Stimulated activated CD8-positive, alpha-beta memory T cell treated with anti-CD3 and anti-CD28 coated beads, Interleukin-4, amount 100 ng/mL, for 4 hours (primary cell): ENCODE data around the gene ZMIZ1.

ENCODE experiments used
- DNase-seq, 2 donors: peaks; one replicate each; pipeline ENCODE4 v3.0.0-alpha.2; 2020; ENCODE audit warnings: low read depth in 2 of 2, low spot score in 1 of 2

The ZMIZ1 gene

DNA sequence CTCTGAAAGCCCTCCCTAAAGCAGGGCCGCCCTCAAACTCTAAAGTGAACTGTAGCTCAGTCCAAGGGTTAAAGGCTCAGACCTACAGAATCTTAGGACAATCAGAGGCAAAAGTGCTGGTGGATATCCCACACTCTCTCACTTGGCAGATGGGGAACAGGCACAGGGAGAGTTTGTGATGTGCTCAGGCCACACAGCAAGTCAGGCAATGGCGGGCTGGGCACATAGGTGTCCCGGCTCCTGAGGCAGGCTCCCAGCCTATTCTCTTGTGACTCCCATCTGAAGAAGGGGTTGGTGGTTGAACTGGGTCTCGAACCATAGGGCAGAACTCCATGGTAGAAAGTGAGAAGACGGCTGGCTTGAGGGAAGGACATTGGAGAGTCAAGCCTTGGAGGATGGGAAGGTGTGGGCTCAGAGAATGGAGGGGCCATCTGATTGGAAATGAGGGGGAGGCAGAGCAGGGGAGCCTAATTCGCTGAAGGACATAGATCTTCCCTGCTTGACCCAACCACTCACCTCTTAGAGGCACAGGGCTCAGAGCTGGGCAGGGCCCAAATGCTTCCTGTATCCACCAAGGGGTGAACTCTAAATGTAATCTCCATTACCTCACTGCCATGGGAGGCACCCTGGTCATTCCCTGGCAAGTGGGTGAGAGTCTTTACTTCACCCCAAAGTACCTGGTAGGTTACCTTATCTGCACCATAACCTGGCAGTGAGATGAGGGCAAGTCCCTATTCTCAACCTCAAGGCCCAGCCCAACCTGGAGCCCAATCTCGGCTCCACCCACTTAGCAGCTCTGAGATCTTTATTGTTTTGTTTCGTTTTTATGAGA lies 4.9 kb upstream of the ZMIZ1 start:
- no peak for DNase-seq

DNA sequence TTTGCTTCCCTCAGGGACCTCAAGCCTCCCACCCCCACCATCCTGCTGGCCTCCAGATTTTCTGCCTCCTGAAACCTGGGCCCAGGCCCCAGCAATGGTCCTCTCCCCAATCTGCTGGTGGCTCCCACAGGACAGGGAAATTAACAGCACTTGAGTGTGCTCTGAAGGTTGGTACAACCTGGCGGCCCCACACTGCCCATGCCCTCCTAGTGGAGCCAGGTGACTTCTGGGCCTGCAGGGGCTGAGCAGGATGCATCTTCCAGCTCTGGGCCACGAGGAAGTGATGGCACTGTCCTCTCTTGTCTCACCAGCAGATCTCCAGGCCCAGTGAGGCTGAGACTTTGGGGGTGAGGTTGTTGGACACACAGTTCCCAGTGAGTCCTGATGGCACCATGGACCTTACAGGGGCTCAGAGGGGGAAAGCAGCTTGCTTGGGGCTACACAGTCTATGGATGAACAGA lies 3.6 kb upstream of the ZMIZ1 start:
- no peak for DNase-seq

DNA sequence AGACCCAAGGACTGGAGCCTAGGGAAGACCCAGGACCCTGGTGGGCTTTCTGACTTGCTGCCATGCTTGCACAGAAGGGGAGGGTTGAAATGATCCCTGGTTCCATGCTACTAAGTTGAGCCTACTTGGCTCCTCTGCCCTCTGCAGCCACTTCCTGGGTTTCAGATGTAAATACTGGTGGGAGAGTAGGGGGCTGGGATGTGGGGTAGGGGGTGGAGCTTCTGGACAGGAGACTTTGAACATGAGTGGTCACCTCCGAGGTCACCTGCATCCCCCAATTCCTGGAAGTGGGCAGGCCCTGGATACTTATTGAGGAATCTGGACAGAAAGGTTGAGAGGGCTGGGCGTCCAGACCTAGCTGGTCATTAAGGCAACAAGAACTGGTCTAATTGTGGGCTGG lies 2.9 kb upstream of the ZMIZ1 start:
- no peak for DNase-seq

DNA sequence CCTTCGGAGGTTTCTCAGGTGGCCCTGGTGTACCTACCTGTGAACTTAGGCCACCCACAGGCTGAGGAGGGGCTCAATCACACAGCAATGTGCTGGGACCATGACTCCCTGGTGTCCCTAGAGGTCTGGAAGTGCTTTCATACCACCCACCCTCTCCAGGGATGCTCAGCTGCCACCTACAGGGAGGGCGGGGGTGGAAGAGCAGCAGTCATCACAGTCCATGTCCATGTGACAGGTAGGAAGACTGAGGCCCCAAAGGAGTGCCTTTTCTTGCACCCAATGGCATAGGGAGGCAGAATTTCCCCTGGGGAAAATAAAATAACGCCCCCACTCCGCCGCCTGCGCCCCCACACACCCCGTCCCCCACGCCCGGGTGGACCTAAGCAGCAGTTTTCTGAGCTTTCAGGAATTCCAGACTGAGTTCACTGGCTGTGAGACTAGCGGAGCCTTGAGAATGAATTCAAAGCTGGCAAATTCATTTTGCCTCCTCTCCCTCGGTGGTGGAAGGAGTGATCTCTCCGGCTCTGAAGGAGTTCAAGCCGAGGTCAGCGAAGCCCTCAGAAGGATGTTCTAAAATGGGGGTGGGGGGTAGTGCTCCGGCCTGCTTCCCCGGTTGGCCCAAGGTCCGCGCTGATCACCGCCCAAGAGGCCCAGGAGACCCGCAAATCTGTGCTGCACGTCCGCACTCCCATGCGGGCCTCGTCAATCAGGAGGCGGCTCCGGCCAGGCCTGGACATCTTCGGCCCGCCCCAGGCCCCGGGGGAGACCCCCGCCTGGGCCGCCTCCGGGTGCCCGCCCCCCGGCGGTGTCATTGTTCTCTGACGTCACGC lies 2.1 kb upstream of the ZMIZ1 start:
- DNase-seq, result no peak

DNA sequence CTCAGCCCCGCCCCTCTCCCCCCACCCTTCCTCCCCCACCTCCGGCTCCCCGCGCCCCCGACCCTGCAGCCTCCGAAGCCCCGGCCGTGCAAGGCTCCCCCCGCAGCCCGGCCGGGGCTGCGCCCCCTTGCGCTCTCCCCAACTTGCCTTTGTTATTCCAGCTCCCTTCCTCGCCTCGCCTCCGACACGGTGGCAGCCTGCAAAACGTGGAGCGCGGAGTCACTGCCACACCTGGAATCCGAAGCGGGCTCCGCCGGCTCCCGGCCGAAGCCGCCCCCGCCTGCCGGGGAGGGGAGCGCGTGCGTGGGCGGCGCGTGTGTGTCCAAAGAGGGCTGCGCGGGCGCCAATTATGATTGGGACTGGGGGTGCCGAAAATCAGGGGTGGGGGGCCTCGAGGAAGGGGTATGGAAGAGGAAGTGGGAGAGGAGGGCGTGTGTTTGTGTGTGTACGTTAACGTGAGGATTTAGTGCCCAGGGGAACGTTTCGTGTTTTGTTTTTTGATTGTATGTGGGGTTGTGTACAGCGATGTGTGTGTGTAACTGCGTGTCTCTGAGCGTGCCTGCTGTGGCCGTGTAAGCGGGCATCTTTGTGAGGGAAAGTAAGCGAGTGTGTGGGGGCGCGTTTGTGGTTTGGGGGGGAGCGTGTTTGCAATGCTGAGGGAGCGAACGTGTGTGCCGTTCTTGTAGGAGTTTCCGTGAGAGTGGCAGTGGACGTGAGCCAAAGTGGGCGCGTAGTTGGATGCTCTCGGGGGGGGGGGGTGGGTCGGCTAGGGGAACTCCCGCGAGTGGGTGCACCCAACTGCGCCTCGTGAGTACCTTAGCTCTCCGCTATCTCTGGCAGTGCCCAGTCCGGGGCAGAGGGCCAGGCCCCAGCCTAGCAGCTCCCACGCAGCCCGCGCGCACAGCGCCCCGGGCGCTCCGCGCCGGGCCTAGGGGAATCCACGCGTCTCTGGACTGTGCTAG lies 1.2 kb upstream of the ZMIZ1 start:
- DNase-seq, result peak; percentile 66 to 71

DNA sequence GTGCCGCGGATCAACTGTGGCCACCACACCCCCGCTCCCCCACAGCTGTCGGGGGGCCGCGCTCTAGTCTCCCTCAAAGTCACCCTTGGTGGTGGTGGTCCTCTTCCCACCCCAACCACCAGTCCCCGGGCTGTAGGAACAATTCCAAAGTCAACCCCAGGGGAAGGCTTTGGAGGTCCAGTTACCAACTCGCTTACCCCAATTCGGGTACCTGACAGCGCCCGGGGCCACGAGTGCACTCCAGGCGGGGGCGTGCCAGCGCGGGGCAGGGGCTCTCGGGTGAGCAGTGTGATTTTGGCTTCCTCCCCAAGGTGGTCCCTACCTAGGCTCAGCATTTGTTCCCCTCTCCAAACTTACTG lies 584 bp upstream of the ZMIZ1 start:
- DNase-seq, result no peak

DNA sequence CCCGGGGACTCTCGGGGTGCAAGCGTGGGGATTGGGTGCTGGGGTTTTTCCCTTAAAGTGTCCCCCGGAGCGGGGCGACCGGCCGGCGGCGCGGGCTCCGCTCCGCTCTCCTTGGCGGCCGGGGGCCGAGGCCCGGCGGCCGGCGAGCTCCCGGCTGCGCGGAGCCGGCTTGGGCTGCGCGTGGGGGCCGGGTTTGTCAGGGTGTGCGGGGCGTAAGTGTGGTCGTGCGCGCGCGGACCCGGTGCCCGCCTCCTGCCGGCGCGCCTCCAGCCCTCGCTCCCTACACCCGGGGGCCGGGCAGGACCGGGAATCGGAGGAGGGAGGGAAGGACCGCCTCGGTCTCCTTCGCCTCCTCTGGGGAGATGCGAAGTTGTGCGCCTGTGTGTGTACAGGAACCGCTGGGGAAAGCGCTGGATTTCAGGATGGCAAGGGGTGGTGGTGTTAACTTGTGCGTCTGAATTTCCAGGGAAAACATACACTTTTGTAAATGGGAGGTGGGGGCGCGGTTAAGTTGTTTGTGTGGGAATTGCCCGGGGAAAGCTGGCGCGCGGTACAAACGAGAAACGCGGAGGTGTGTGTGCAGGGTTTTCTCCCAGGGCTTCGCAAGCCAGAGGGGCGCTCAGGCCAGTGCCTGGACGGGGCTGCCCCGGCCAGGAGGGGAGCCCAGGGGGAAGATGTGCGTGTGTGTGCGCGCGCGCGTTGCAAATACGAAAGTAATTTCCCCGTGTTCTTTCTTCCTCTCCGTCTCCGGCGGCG lies 737 bp downstream of the ZMIZ1 start:
- peak in 1 of 2 donors; percentile 37 for DNase-seq

DNA sequence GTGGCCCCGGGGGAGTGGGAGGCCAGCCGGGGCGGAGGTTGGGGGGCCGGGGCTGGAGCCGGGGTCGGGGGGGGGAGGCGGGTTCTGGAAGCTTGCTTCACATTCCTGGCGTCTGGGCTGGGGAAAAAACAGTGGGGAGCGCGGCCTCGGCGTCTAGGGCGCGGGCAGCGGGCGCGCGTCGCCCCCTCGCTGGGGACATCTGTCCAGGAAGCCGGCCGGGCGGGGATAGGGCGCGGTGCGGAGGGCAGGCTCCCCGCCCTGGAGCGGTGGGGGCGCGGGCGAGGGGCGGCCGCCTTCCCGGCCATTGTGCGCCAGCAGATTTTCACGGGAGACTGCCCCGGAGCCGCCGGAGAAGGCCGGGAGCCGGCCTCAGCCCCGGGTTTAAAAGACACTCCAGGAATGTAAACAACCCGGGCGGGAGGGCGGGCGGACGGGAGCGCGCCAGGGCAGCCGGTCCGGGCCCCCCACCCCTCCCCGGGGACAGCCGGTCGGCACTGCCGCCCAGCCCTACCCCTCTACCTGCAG lies 1.4 kb downstream of the ZMIZ1 start:
- DNase-seq, result no peak

DNA sequence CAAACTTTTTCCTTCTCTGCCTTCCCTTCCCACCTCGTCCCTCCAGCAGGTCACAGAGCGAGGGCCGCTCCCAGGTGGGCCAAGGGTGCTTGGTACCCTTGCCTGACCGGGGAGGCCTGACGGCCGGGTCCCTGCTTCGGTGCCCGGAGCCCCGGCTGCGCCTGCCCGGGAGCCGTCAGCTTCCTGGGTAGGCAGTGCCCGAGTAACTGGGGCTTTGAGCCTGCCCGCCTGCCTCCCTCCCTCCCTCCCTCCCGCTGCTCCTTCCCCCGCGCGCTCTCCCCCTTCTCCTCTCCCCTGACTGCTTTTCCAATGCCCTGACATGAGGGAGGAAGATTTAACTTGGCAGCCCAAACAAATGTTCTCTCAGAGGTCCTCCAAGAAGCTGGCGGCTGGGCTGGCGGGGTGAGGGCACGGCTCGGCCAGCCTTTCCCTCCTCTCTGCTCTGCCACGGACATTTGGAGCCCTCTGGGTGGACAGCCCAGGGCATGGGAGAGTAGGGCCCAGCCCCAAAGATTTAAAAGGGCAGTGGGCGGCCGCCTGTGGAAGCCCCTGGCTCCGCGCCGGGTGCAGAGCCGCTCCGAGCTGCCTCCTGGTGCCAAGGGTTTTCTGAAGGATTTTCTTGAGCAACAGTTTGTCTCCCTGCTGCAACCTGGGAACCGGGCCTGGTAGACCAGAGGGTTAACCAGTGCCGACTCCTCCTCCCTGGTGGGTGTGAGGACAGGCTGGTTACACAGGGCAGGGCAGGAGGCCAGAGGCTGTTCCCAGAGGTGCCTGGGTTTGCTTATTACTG lies 2.0 kb downstream of the ZMIZ1 start:
- DNase-seq, result no peak

DNA sequence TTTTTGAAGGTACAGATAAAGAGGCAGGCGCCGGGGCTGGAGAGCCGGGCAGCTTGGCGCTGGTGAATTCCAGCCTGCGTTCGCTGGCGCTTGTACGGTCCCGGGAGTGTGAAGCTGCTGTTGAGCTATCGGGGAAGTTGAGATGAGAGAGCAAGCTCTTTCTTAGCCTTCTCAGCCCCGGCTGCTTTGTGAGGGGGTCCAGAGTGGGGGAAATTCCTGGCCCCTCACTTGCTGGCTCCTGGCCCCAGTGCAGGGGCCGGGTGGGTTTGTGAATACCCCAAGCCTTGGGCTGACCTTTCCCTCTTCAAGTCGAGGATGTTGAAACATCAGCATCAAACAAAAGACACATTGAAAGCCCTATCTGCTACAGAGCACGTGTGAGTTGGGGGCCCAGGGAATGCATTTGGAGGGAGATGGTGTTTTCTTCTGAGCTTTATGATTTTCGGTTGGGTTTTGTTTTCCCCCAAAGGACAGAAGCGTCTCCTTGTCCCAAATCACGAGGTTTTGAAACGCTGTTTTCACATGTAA lies 2.7 kb downstream of the ZMIZ1 start:
- no peak for DNase-seq

DNA sequence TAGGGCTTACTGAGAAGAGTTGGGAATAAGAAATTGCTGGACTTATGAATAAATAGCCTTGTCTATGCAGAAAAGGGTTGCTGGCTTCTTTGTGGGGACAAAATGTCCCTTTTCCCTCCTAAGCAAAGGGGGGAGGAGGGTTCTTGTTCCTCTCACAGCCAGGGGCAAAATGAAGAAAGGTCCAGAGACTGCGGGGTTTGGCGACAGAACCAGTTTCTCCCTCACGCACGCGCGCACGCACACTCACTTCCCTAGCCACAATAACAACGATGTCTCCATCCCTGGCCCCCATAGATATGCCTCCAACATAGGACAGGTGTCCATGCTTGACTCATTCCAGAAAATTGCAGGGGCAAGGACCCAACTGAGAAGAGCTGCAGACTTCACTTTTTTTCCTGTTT lies 3.3 kb downstream of the ZMIZ1 start:
- no peak for DNase-seq

DNA sequence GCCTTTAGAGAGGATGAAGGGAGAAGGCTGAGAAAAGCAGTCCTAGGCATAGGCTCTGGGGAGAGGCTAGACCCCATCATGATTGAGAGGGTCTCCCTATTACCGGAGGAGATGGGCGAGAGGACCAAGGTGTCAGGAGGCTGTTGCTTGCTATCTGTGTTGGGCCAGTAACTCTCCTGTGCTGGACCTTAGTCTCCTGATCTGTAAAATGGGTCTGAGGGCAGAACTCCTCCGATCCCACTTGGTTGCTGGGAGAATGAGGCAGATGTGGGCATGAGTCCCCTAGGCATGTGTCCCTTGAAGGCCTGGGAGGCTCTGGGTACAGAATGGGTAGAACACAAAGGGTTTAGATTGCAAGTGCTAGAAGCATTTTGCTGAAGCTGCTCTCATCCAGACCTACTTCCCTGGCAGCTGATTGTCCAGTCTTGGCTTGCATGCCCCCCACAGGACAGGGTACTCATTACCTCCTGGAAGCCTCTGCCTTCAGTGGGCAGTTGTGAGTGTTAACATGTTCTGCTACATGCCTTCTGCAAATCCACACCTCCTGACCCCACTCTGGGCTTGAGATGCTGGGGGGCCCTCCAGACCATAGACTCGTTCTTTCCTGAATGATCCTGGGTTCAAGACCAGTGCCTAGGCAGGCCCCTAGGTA lies 4.4 kb downstream of the ZMIZ1 start:
- DNase-seq, result no peak

DNA sequence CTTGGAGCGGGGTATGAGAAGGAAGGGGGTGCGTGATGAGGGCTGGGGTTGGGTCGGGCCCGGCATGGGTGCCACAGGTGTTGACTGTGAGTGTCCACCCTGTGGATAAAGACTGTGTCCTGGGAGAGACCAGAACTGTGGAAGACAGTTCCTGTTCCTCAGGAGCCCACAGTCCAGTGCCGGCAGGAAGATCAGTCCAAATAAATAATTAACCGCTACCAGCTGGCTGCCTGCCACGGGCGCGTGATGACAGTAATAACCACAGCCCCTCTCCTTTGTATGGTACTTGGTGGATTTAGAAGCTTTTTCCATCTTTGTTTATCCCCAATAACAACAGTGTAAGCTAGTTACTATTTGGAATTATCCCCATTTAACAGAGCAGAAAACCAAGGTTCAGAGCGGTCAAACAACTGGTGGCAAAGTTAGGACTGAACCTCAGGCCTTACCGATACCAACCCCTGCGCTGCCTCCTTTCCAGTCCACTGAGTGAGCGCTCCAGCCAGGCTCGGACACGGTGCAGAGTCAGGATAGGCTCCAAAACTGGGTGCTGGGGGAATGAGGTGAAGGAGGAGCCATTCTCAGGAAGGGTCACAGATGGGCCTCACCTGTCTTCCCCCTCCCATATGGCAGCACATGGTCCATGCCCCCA lies 5.1 kb downstream of the ZMIZ1 start:
- no peak for DNase-seq

DNA sequence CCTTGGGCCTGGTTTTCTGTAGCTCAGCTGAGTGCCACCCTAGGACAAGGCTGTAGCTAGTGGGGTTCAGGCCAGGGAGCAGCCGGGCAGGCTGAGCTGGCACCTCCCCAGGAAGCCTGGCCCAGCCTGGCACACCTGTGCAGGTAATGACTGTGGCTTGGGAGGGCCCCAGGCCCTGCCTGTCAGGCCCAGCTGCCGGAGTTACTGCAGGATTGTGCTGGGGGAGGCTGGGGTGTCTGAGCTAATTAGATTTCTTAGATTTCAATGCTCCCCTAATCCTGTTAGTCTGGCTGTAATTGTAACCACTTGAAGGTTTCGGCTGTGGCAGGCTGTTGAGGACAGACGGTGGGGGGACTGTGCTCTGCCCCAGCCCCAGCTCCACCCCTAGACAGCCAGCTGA lies 6.0 kb downstream of the ZMIZ1 start:
- DNase-seq, result no peak

DNA sequence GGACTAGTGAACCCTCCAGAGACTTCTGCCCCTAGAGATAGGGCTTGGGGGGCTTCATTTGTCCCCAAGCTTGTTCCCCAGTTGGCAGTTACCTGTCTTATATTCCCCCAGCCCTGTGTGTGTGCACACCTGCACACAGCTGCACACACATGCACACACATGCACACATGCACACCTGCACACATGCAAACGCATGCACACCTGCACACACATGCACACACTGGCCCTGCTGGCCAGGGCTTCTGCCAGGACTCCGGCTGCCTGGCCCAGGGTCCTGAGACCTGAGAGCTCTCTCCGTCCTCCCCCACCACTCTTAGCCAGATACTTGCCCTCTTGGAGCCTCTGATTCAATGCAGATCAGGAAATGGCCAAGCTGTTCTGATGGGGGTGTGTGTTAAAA lies 6.7 kb downstream of the ZMIZ1 start:
- no peak for DNase-seq

DNA sequence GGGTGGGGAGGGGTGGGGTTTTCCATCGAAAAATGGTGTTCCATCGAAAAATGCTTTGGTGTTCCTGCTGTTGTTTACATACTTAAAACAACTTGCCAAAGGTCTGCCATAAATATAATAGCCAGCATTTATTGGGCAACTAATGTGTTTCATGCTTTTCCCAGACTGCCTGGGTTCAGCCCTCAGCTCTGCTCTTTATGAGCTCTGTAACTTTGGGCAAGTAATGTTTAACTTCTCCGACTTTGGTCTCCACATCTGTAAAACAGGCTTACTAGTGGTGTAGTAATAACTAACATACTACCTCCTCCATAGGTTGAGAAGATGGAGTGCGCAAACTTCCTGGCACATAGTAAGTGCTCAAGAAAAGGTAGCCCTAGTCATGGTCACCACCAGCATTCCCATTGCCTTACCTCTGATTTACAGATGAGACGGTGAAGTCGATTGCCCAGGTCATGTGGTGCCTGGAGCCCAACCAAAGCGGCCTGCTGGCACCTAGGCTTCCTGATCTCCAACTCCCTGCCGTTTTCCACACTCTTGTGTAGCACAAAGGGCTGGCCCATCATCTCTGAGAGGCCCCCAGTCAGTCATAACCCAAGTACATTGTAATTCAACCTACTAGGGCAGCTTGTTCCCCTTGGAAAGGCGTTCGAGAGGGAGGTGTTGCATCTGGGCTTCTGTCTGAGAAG lies 8.9 kb downstream of the ZMIZ1 start:
- DNase-seq, result no peak

DNA sequence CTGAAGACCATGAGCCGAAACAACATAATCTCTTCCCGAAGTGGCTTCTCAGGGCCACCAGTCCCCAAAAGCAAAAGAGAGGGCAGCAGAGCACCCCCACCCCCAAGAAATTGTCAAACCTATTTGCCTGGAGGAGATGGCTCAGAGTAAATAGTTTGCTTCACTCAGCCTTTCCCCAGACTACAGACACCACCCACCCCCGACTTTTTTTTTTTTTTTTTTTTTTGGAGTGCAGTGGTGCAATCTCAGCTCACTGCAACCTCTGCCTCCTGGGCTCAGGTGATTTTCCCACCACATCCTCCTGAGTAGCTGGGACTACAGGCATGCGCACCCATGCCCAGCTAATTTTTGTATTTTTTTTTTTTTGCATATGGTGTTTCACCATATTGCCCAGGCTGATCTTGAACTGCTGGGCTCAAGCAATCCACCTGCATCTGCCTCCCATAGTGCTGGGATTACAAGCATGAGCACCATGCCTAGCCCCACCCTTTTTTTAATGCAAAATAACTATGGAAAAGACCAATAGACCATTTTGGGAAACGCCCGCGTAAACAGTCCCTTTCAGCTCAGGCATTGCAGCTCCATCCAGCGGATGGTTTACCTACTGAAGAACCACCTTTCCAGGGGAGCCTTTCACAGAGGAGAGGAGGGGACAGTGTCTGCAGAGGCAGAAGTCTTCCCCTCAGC lies 9.7 kb downstream of the ZMIZ1 start:
- no peak for DNase-seq
